ENCODE data around the gene SLC8A2.
A peak's percentile ranks its signal among the peaks of the same experiment; 100 is the strongest.
"Not testable (repeated sequence)": the region's sequence is repeated elsewhere in the genome, so short reads cannot be mapped to it uniquely, and the experiment has no call there.

Gene SLC8A2

DNA sequence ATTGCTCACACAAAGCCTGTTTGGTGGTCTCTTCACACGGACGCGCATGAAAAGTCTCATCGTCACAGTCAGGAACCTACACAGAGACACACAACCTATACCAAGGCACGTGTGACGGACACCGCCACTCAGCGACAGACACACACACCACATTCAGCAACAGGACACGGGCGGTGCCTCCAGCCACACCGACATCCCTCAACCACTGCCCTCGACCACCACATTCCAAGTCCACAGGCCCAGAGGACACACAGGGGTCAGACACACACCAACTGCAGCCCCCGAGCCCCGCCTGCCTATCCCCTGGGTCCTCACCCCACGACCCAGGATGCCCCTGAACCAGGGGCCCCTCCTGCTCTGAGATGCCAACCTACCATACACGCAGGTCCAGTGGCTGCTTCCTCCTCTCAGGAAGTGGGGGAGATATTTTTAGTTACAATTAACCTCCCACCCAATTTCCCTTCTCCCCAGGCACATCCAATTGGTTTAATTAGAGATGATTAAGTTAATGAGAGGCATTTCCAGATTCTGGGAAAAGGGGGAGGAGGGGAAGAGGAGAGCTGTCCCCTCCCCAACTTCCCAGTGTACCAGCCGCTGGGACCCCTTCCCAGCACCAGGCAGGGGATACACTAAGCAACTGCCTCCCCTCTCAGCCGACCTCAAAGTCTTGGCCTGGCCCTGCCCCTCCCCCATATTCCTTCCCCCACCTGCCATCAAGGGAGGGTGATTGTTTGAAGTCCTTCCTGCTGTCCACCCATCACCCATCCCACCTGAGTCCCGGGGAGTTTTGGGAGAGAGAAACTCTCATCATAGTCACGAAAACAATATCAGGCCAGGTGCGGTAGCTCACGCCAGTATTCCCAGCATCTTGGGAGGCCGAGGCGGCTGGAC is 72.7 kb downstream of the SLC8A2 start:
- no peak for TF ChIP-seq CTCF (IDR thresholded peaks at IDR 0.05; ENCODE audit: low read depth, low read length, missing control alignments)
- no peak overlapping the region for H3K4me3 ChIP-seq (replicated peaks; ENCODE audit: low read depth, low read length)
- DNase-seq (ENCODE audit: extremely low read depth, low read depth) = no peak

DNA sequence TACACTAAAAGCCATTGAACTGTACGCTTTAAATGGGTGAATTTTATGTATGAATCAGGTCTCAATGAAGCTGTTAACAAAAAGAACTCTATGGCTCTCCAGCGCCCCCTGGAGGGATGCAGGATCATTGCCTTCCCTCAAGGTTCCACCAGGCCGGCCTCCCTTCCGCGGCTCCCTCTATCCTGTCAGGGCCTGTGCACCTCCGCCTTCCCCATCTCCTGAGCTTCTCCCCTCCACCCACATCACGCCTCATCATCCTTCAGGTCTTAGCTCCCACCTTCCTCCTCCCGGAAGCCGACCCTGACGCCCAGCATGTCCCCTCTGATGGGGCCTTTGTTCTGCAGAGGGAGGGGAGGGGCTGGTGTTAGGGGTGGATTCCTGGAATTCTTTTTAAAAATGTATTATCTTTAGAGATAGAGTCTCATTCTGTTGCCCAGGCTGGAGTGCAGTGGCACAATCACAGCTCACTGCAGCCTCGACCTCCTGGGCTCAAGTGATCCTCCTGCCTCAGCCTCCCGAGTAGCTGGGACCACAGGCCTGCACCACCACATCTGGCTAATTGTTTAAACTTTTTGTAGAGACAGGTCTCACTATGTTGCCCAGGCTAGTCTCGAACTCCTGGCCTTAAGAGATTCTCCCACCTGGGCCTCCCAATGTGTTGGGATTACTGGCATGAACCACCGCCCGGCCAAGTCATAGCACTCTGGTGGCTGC is 80.0 kb downstream of the SLC8A2 start:
- TF ChIP-seq CTCF (IDR thresholded peaks at IDR 0.05; ENCODE audit: low read depth, low read length, missing control alignments) = peak; percentile 95
- H3K4me3 ChIP-seq (replicated peaks; ENCODE audit: low read depth, low read length) = no peak overlapping the region
- peak; percentile 33 for DNase-seq (ENCODE audit: extremely low read depth, low read depth)

- no peak for DNase-seq (ENCODE audit: extremely low read depth, low read depth)
- TF ChIP-seq CTCF (IDR thresholded peaks at IDR 0.05; ENCODE audit: low read depth, low read length, missing control alignments) = no peak
- H3K4me3 ChIP-seq (replicated peaks; ENCODE audit: low read depth, low read length) = no peak overlapping the region
Measured at GRCh38 chr19:47390533-47391488, 80.9 kb downstream of the SLC8A2 start.

- H3K4me3 ChIP-seq (replicated peaks; ENCODE audit: low read depth, low read length) = no peak overlapping the region
- DNase-seq (ENCODE audit: extremely low read depth, low read depth) = no peak
- TF ChIP-seq CTCF (IDR thresholded peaks at IDR 0.05; ENCODE audit: low read depth, low read length, missing control alignments) = no peak
Measured at GRCh38 chr19:47389150-47389556, 82.5 kb downstream of the SLC8A2 start.

- DNase-seq (ENCODE audit: extremely low read depth, low read depth); H3K4me3 ChIP-seq (replicated peaks; ENCODE audit: low read depth, low read length): not testable (repeated sequence)
Measured at GRCh38 chr19:47388721-47389120, 83.0 kb downstream of the SLC8A2 start.

DNA sequence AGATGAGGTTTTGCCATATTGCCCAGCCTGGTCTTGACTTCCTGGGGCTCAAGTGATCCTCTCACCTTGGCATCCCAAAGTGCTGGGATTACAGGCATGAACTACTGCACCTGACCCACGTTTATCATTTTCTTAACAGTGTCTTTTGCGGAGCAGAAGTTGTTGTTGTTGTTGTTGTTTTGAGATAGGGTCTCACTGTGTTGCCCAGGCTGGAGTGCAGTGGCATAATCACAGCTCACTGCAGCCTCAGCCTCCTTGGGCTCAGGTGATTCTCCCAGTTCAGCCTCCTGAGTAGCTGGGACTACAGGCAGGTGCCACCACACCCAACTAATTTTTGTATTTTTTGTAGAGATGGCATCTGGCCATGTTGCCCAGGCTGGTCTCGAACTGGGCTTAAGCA is 84.1 kb downstream of the SLC8A2 start:
- not testable (repeated sequence) for DNase-seq (ENCODE audit: extremely low read depth, low read depth); H3K4me3 ChIP-seq (replicated peaks; ENCODE audit: low read depth, low read length)

GRCh38 chr19:47386582-47386981 is 85.1 kb downstream of the SLC8A2 start:
- H3K4me3 ChIP-seq (replicated peaks; ENCODE audit: low read depth, low read length) = not testable (repeated sequence)

GRCh38 chr19:47384533-47384932 is 87.2 kb downstream of the SLC8A2 start:
- H3K4me3 ChIP-seq (replicated peaks; ENCODE audit: low read depth, low read length); DNase-seq (ENCODE audit: extremely low read depth, low read depth): not testable (repeated sequence)

More at GRCh38 chr19:47386582-47386981, 85.1 kb downstream of the SLC8A2 start:
- DNase-seq (ENCODE audit: extremely low read depth, low read depth) = not testable (repeated sequence)

- not testable (repeated sequence) for DNase-seq (ENCODE audit: extremely low read depth, low read depth); H3K4me3 ChIP-seq (replicated peaks; ENCODE audit: low read depth, low read length)
Measured at GRCh38 chr19:47383890-47384289, 87.8 kb downstream of the SLC8A2 start.

Measured in HFF-Myc (cell line).